Thyroid gland (tissue), 4 donors: ENCODE data around the gene BBLN. TPM values are rescaled to one million over a fixed set of nuclear protein-coding genes. Genes with fewer than 3 reads are reported as not detected.

Source experiments
- DNase-seq, 2 donors: peaks; one replicate each; pipeline ENCODE4 v3.0.0-alpha.2; 2019
- H3K27ac ChIP-seq, 3 donors: fragments of 200-600 bp; sonication (generic); 1 replicate in 2 of 3; 2 replicates in 1 of 3; pipeline ENCODE4 v1.5.1; 2016 to 2019; ENCODE audit warnings: mild to moderate bottlenecking in 1 of 3, moderate library complexity in 1 of 3
- H3K27me3 ChIP-seq: fragments of 200-600 bp; sonication (generic); one replicate; pipeline ENCODE4 v1.5.1; 2019
- H3K36me3 ChIP-seq, 2 donors: fragments of 200-600 bp; sonication (generic); one replicate each; pipeline ENCODE4 v1.5.1; 2016 to 2019
- H3K4me1 ChIP-seq, 2 donors: fragments of 200-600 bp; sonication (generic); one replicate each; pipeline ENCODE4 v1.5.1; 2017 to 2019
- H3K4me3 ChIP-seq, 3 donors: fragments of 200-600 bp; sonication (generic); replicated peaks in 1 of 3; 1 replicate in 2 of 3; 2 replicates in 1 of 3; pipeline ENCODE4 v1.5.1; 2016; ENCODE audit warnings: mild to moderate bottlenecking in 1 of 3
- H3K9me3 ChIP-seq: fragments of 200-600 bp; sonication (generic); one replicate; pipeline ENCODE4 v1.5.1; 2017
- CTCF ChIP-seq, 6 experiments: fragments of 200-600 bp in 3 of 6; fragments of 450-650 bp in 3 of 6; sonication (generic) in 3 of 6; IDR thresholded peaks; one replicate each; pipeline ENCODE4 v1.5.1; 2016 to 2019; ENCODE audit warnings: antibody characterized with exemption in 6 of 6, mild to moderate bottlenecking in 2 of 6, inconsistent platforms in 1 of 6, moderate library complexity in 1 of 6
- POLR2A ChIP-seq, 2 donors: fragments of 450-650 bp; IDR thresholded peaks; one replicate each; pipeline ENCODE4 v1.6.1; 2017; ENCODE audit warnings: antibody characterized with exemption in 2 of 2, mild to moderate bottlenecking in 2 of 2, moderate library complexity in 1 of 2
- WGBS, 2 donors: methylation state at CpG; one replicate each; pipeline ENCODE4 v1.1.5; 2017; 5-methylcytosine and 5-hydroxymethylcytosine counted together
- intact Hi-C: fragments of 100-400 bp; cut with DNase I; formaldehyde crosslinking; loops from one replicate; pipeline ENCODE4 v1.15.1; 2023
- total RNA-seq, 4 donors: library from RNA; depleted of rRNA; stranded (reverse); fragments of >200 nt; gene quantifications; one replicate each; pipeline ENCODE4 v1.2.3, GENCODE V29; 2016

The BBLN gene
- total RNA-seq, 4 donors from 2014 or later: 98.1 to 204 (median 172) TPM

- Histone ChIP-seq H3K4me3 (no peak overlapping the region), H3K9me3 (no peaks in the 10 kb centered on the region), H3K36me3 (no peaks in the 10 kb centered on the region), H3K27me3 (no peaks in the 10 kb centered on the region), H3K4me1 (peaks cover 9 to 19% of the 10 kb centered on the region in 2 donors), H3K27ac (no peak overlapping the region)
- DNase-seq: no peak
- 92 to 93% methylated on average over 11 of the region's 13 CpGs for WGBS, 2 donors
- TF ChIP-seq POLR2A (IDR thresholded peaks at IDR 0.05) (no peak), CTCF (IDR thresholded peaks at IDR 0.05) (no peak)
- intact Hi-C loops: no loop called here
These were observed 7.7 kb upstream of the BBLN start for GRCh38 chr9:128152133-128153059.

- DNase-seq: no peak
- intact Hi-C loops: no loop called here
- peaks cover 9 to 18% of the 10 kb centered on the region in 2 donors for H3K4me1 ChIP-seq
- no peak overlapping the region for H3K27ac ChIP-seq
- H3K27me3 ChIP-seq: no peaks in the 10 kb centered on the region
- H3K9me3 ChIP-seq: no peaks in the 10 kb centered on the region
- WGBS, 2 donors: 88 to 89% methylated on average over 10 to 11 of the region's 26 CpGs
- H3K4me3 ChIP-seq: no peak overlapping the region
- H3K36me3 ChIP-seq: no peaks in the 10 kb centered on the region
- no peak for TF ChIP-seq CTCF (IDR thresholded peaks at IDR 0.05)
- TF ChIP-seq POLR2A (IDR thresholded peaks at IDR 0.05): no peak
These were observed 6.8 kb upstream of the BBLN start for GRCh38 chr9:128153060-128153946.

GRCh38 chr9:128153947-128154695, 5.9 kb upstream of the BBLN start:
- 89% methylated on average over 5 to 10 of the region's 13 CpGs for WGBS, 2 donors
- Histone ChIP-seq H3K27me3 (no peaks in the 10 kb centered on the region), H3K9me3 (no peaks in the 10 kb centered on the region), H3K36me3 (no peaks in the 10 kb centered on the region), H3K27ac (no peak overlapping the region), H3K4me1 (peaks cover 4 to 9% of the 10 kb centered on the region in 2 donors), H3K4me3 (no peak overlapping the region)
- intact Hi-C loops: no loop called here
- TF ChIP-seq POLR2A (IDR thresholded peaks at IDR 0.05) (no peak), CTCF (IDR thresholded peaks at IDR 0.05) (no peak)
- DNase-seq: no peak

DNA sequence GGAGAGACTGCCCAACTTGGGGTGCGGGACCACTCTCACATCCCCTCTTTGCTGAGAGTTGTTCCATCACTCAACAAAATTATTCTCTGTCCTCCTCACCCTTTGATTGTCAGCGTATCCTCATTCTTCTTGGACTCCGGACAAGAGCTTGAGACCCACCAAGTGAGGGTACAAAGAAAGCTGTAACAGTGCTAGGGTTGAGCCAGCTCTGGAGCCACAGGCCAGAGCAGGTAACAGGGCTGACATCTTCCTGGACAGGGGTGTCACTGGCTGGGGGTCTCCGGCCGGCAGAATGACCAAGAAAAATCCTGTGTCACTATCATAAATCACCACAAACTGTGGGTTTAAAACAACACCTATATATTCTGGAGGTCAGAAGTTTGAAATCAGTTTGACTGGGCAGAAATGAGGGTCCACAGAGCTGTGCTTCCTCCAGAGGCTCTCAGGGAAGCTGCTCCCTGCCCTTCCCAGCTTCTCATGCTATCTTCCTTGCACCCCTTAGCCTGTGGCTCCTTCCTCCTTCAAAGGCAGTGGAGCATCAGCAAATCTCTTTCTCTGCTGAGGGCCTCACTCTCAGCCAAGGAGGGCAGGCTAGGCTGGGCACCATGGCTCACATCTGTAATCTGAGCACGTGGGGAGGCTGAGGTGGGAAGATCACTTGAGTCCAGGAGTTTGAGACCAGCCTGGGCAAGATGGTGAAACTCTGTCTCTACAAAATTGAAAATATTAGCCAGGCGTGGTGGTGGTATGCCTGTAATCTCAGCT, 4.1 kb upstream of the BBLN start:
- intact Hi-C loops: no loop called here
- H3K27ac ChIP-seq: no peak overlapping the region
- TF ChIP-seq POLR2A (IDR thresholded peaks at IDR 0.05) (no peak), CTCF (IDR thresholded peaks at IDR 0.05) (no peak)
- H3K4me3 ChIP-seq: no peak overlapping the region
- no peak for DNase-seq
- WGBS, 2 donors: 84 to 89% methylated on average over 7 of the region's 7 CpGs
- no peaks in the 10 kb centered on the region for H3K9me3 ChIP-seq
- H3K27me3 ChIP-seq: no peaks in the 10 kb centered on the region
- H3K36me3 ChIP-seq: no peaks in the 10 kb centered on the region
- peaks cover 5 to 7% of the 10 kb centered on the region in 2 donors for H3K4me1 ChIP-seq
